ENCODE data around the gene CEP57L1. TPM values are rescaled to one million over a fixed set of nuclear protein-coding genes. Genes with fewer than 3 reads are reported as not detected.

The CEP57L1 gene
- total RNA-seq, 2 donors from 2014 or later = 10.1 to 50.1 TPM

- Histone ChIP-seq H3K27ac (no peak overlapping the region), H3K4me1 (peaks cover 16% of the 10 kb centered on the region), H3K36me3 (replicated peaks in 1 of 2; ENCODE audit: insufficient read depth in 1 of 2, low read depth in 2 of 2) (no peaks in the 10 kb centered on the region), H3K9me3 (no peaks in the 10 kb centered on the region), H3K27me3 (no peaks in the 10 kb centered on the region), H3K4me3 (no peak overlapping the region)
- 83 to 90% methylated on average over 5 of the region's 5 CpGs for WGBS, 2 donors
- ATAC-seq (no peak), DNase-seq (no peak)
- TF ChIP-seq CTCF (IDR thresholded peaks at IDR 0.05) = no peak
- no peak for TF ChIP-seq POLR2A (IDR thresholded peaks at IDR 0.05)
- intact Hi-C loops (cut with DNase I) = no loop called here
Measured at GRCh38 chr6:109202409-109203264, 107.3 kb downstream of the CEP57L1 start.

- Histone ChIP-seq H3K36me3 (replicated peaks in 1 of 2; ENCODE audit: insufficient read depth in 1 of 2, low read depth in 2 of 2) (no peaks in the 10 kb centered on the region), H3K27ac (no peak overlapping the region), H3K27me3 (no peaks in the 10 kb centered on the region), H3K4me3 (no peak overlapping the region), H3K9me3 (no peaks in the 10 kb centered on the region), H3K4me1 (no peaks in the 10 kb centered on the region)
- no peak for ATAC-seq
- WGBS, 2 donors = 81 to 89% methylated on average over 3 of the region's 3 CpGs
- TF ChIP-seq POLR2A (IDR thresholded peaks at IDR 0.05) (no peak), CTCF (IDR thresholded peaks at IDR 0.05) (no peak)
- DNase-seq = no peak
- intact Hi-C loops (cut with DNase I) = no loop called here
Measured at GRCh38 chr6:109204511-109204910, 109.2 kb downstream of the CEP57L1 start.

GRCh38 chr6:109212683-109213082, 117.4 kb downstream of the CEP57L1 start:
- ATAC-seq (no peak), DNase-seq (no peak)
- intact Hi-C loops (cut with DNase I) = no loop called here
- H3K4me3 ChIP-seq = no peak overlapping the region
- H3K36me3 ChIP-seq (replicated peaks in 1 of 2; ENCODE audit: insufficient read depth in 1 of 2, low read depth in 2 of 2) = no peaks in the 10 kb centered on the region
- no peak overlapping the region for H3K27ac ChIP-seq
- TF ChIP-seq POLR2A (IDR thresholded peaks at IDR 0.05) = no peak
- TF ChIP-seq CTCF (IDR thresholded peaks at IDR 0.05) = no peak
- no peaks in the 10 kb centered on the region for H3K4me1 ChIP-seq
- no peaks in the 10 kb centered on the region for H3K27me3 ChIP-seq
- peaks cover 0 to 4% (median 0%) of the 10 kb centered on the region in 3 donors for H3K9me3 ChIP-seq
- 52 to 90% methylated on average over 1 of the region's 1 CpG for WGBS, 2 donors

Small RNA genes within 50 kb of the gene (small RNA-seq; reads per million reads assigned to genes)
- not detected for gene RNU6-653P

Other genes with a start within 250 kb of the CEP57L1 start
- gene ARMC2, start 247.1 kb upstream of the CEP57L1 start, total RNA-seq = 1 to 10 TPM in 1 of 2 donors, under 1 TPM in 1; 0.66 to 1.6 TPM
- 10 to 100 TPM; 23.4 to 48.8 TPM for gene SESN1, start 661 bp upstream of the CEP57L1 start, total RNA-seq

Measured in body of pancreas (tissue), 4 donors.